ENCODE results near the gene TIMM44. TPM values are rescaled to one million over a fixed set of nuclear protein-coding genes. Genes with fewer than 3 reads are reported as not detected.
A peak's percentile ranks its signal among the peaks of the same experiment; 100 is the strongest.

TIMM44 gene
- total RNA-seq, 2 experiments from 2014 or later, result 86.0 to 116 TPM

GRCh38 chr19:7933828-7934725 lies 9.4 kb downstream of the TIMM44 start:
- Histone ChIP-seq H3K27ac (ENCODE audit: low read depth, low read length, poor library complexity, severe bottlenecking) (no peak overlapping the region), H3K4me3 (ENCODE audit: low read depth, low read length, poor library complexity, severe bottlenecking) (no peak overlapping the region), H3K4me2 (ENCODE audit: low read length) (no peak overlapping the region), H3K79me2 (ENCODE audit: insufficient read depth, low read depth, low read length) (no peaks in the 10 kb centered on the region), H4K20me1 (ENCODE audit: insufficient read depth, low read length) (no peaks in the 10 kb centered on the region), H3K4me1 (ENCODE audit: insufficient read depth, low read length, poor library complexity, severe bottlenecking) (no peaks in the 10 kb centered on the region), H3K9me2 (ENCODE audit: insufficient read depth, low read length) (no peaks in the 10 kb centered on the region), H3K36me3 (ENCODE audit: insufficient read depth, low read length) (peaks cover 90% of the 10 kb centered on the region), H2AFZ (ENCODE audit: low read length) (no peak overlapping the region), H3K9me3 (ENCODE audit: low read length) (no peaks in the 10 kb centered on the region)
- CTCF ChIA-PET (ENCODE audit: unreplicated experiment), result no interaction called here
- no peak for DNase-seq (ENCODE audit: low spot score)
- BruUV-seq (replicated peaks), result no TSS peak
- TF ChIP-seq EZH2phosphoT487 (IDR thresholded peaks at IDR 0.05; ENCODE audit: borderline replicate concordance, low read depth, low read length) (no peak), CTCF (conservative IDR thresholded peaks at IDR 0.05; ENCODE audit: low read length) (no peak; the same call in 1 of the 2 replicates)
- POLR2A ChIA-PET, result interaction anchor here (1.0 kb wide), 1 partner anchor 10 kb away, joined by 4 read pairs; no protein-coding TSS in a partner anchor
- intact Hi-C loops (cut with micrococcal nuclease; ENCODE audit: unreplicated experiment), result no loop called here

- H3K9me3 ChIP-seq (ENCODE audit: low read length), result no peaks in the 10 kb centered on the region
- H2AFZ ChIP-seq (ENCODE audit: low read length), result no peak overlapping the region
- H3K27ac ChIP-seq (ENCODE audit: low read depth, low read length, poor library complexity, severe bottlenecking), result no peak overlapping the region
- no peaks in the 10 kb centered on the region for H3K79me2 ChIP-seq (ENCODE audit: insufficient read depth, low read depth, low read length)
- no peak for DNase-seq (ENCODE audit: low spot score)
- peaks cover 84% of the 10 kb centered on the region for H3K36me3 ChIP-seq (ENCODE audit: insufficient read depth, low read length)
- H3K4me1 ChIP-seq (ENCODE audit: insufficient read depth, low read length, poor library complexity, severe bottlenecking), result no peaks in the 10 kb centered on the region
- no peaks in the 10 kb centered on the region for H4K20me1 ChIP-seq (ENCODE audit: insufficient read depth, low read length)
- intact Hi-C loops (cut with micrococcal nuclease; ENCODE audit: unreplicated experiment), result no loop called here
- ChIA-PET CTCF (ENCODE audit: unreplicated experiment) (no interaction called here), POLR2A (no interaction called here)
- H3K4me2 ChIP-seq (ENCODE audit: low read length), result no peak overlapping the region
- H3K9me2 ChIP-seq (ENCODE audit: insufficient read depth, low read length), result no peaks in the 10 kb centered on the region
- no TSS peak for BruUV-seq (replicated peaks)
- TF ChIP-seq EZH2phosphoT487 (IDR thresholded peaks at IDR 0.05; ENCODE audit: borderline replicate concordance, low read depth, low read length), result no peak
- TF ChIP-seq CTCF (conservative IDR thresholded peaks at IDR 0.05; ENCODE audit: low read length), result peak; percentile 58
- no peak overlapping the region for H3K4me3 ChIP-seq (ENCODE audit: low read depth, low read length, poor library complexity, severe bottlenecking)
These were observed 10.1 kb downstream of the TIMM44 start for GRCh38 chr19:7933411-7933810.

- no TSS peak for BruUV-seq (replicated peaks)
- Histone ChIP-seq H2AFZ (ENCODE audit: low read length) (no peak overlapping the region), H3K27ac (ENCODE audit: low read depth, low read length, poor library complexity, severe bottlenecking) (no peak overlapping the region), H3K4me3 (ENCODE audit: low read depth, low read length, poor library complexity, severe bottlenecking) (no peak overlapping the region), H4K20me1 (ENCODE audit: insufficient read depth, low read length) (no peaks in the 10 kb centered on the region), H3K4me2 (ENCODE audit: low read length) (no peak overlapping the region), H3K9me2 (ENCODE audit: insufficient read depth, low read length) (no peaks in the 10 kb centered on the region), H3K36me3 (ENCODE audit: insufficient read depth, low read length) (peaks cover 79% of the 10 kb centered on the region), H3K79me2 (ENCODE audit: insufficient read depth, low read depth, low read length) (no peaks in the 10 kb centered on the region), H3K9me3 (ENCODE audit: low read length) (no peaks in the 10 kb centered on the region), H3K4me1 (ENCODE audit: insufficient read depth, low read length, poor library complexity, severe bottlenecking) (no peaks in the 10 kb centered on the region)
- DNase-seq (ENCODE audit: low spot score), result no peak
- ChIA-PET CTCF (ENCODE audit: unreplicated experiment) (no interaction called here), POLR2A (no interaction called here)
- intact Hi-C loops (cut with micrococcal nuclease; ENCODE audit: unreplicated experiment), result no loop called here
- TF ChIP-seq CTCF (conservative IDR thresholded peaks at IDR 0.05; ENCODE audit: low read length), result no peak
- TF ChIP-seq EZH2phosphoT487 (IDR thresholded peaks at IDR 0.05; ENCODE audit: borderline replicate concordance, low read depth, low read length), result no peak
These were observed 10.6 kb downstream of the TIMM44 start for GRCh38 chr19:7932930-7933300.

Measured in OCI-LY7 (cell line).